DOHH2 (cell line): ENCODE results near the gene EXOC6B.

Source experiments
- CTCF ChIP-seq: fragments of 200-600 bp; sonication (generic); IDR thresholded peaks from one replicate; pipeline ENCODE4 v1.5.1; 2014; ENCODE audit warnings: antibody characterized with exemption, mild to moderate bottlenecking, low read depth, low read length; ENCODE audit not compliant: poor library complexity, severe bottlenecking
- EZH2phosphoT487 ChIP-seq: fragments of 200-600 bp; sonication (generic); IDR thresholded peaks from 2 replicates; pipeline ENCODE4 v1.6.1; 2017; ENCODE audit warnings: borderline replicate concordance, mild to moderate bottlenecking, antibody characterized with exemption, low read length, moderate library complexity, mixed read lengths

- TF ChIP-seq CTCF = no peak
- no peak for TF ChIP-seq EZH2phosphoT487
Measured at GRCh38 chr2:72515696-72516095, 310.1 kb downstream of the EXOC6B start.
